Measurements from ENCODE around the gene HYAL3. TPM values are rescaled to one million over a fixed set of nuclear protein-coding genes. Genes with fewer than 3 reads are reported as not detected.

The HYAL3 gene
- total RNA-seq, 2 donors from 2014 or later = 4.1 to 10.7 TPM

DNA sequence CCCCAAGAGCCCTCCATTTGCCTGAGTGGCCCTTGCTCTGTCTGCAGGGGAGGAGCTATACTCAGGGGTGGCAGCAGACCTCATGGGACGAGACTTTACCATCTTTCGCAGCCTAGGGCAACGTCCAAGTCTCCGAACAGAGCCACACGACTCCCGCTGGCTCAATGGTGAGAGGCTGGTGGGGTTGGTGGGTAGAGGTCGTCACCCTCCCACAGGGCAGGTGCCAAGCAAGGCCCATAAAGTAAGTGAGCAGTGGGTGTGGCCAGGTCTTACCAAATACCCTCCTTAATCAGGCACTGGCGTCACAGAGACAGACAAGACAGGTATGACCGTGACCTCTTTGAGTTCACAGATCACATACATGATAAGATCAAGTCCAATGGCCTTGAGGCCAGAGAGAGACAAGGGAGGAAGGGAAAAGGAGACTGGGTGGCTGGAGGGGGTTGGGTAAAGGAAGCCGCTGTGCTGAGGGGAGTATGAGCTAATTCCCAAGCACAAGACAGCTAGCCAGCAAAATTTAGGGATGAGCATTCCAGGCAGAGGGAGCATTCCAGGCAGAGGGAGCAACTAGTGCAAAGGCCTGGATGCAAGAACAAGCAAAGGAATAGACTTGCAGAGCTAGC lies 27.8 kb downstream of the HYAL3 start:
- TF ChIP-seq CTCF (IDR thresholded peaks at IDR 0.05) (no peak), POLR2AphosphoS5 (IDR thresholded peaks at IDR 0.05) (no peak), POLR2A (IDR thresholded peaks at IDR 0.05) (no peak)
- no peak overlapping the region for H3K4me3 ChIP-seq
- 60% methylated on average over 8 of the region's 10 CpGs for WGBS
- no peaks in the 10 kb centered on the region for H3K9me3 ChIP-seq
- intact Hi-C loops (cut with DNase I) = no loop called here
- no peak for DNase-seq (ENCODE audit: low spot score)
- no peaks in the 10 kb centered on the region for H3K36me3 ChIP-seq
- no peak overlapping the region for H3K27ac ChIP-seq
- no peaks in the 10 kb centered on the region for H3K27me3 ChIP-seq (replicated peaks; ENCODE audit: insufficient read depth)
- H3K4me1 ChIP-seq (replicated peaks) = peaks cover 18% of the 10 kb centered on the region

DNA sequence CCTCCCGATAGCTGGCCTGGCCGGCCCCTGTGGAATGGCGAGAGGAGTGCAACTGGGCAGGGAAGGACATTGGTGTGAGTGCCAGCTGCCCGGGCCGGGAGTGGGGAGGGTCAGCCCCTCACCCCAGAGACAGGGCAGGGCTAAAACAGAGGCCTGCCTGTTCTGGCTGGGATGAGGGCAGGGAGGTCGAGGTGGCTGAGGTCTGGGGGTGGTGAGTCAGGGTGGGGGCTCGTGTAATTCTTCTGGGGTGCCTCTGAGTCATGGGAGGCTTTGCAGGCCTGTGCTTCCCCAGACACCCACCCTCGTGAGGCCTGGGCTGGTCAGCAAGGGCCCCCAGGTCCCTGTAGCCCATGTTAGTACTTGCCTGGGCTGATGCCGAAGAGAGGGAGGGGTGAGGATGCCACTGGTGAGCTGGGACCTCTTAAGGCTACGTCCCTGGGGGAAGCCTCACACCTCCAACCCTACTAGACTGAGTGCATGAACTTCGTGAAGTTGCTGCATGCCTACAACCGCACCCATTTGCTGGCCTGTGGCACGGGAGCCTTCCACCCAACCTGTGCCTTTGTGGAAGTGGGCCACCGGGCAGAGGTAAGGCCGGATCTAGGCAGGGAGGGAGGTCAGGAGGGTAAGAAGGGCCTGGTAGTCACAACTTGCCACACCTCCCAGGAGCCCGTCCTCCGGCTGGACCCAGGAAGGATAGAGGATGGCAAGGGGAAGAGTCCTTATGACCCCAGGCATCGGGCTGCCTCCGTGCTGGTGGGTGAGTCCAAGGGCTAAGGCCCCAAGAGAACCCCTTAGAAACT lies 28.6 kb downstream of the HYAL3 start:
- Histone ChIP-seq H3K36me3 (no peaks in the 10 kb centered on the region), H3K27me3 (replicated peaks; ENCODE audit: insufficient read depth) (no peaks in the 10 kb centered on the region), H3K4me3 (no peak overlapping the region), H3K27ac (peak overlapping the region in 1 of 2 donors; percentile 62), H3K4me1 (replicated peaks) (peaks cover 18% of the 10 kb centered on the region), H3K9me3 (no peaks in the 10 kb centered on the region)
- intact Hi-C loops (cut with DNase I) = no loop called here
- TF ChIP-seq POLR2A (IDR thresholded peaks at IDR 0.05) = no peak
- no peak for TF ChIP-seq CTCF (IDR thresholded peaks at IDR 0.05)
- TF ChIP-seq POLR2AphosphoS5 (IDR thresholded peaks at IDR 0.05) = no peak
- no peak for DNase-seq (ENCODE audit: low spot score)
- WGBS = 71% methylated on average over 19 of the region's 19 CpGs

DNA sequence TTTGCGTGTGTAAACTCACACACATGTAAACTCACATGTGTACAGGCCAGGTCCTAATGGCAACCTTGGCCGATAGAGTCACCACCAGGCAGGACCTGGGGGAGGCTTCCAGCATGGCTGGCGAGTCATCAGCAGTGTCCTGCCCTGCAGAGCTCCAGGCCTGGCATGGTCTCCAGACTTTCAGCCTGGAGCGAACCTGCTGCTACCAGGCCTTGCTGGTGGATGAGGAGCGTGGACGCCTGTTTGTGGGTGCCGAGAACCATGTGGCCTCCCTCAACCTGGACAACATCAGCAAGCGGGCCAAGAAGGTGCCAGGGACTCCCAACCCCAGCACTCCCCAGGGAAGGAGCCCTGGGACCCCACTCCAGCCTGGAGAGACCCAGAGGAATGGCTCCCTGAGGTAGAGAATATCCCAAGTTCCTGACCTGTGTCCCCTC lies 29.2 kb downstream of the HYAL3 start:
- Histone ChIP-seq H3K36me3 (no peaks in the 10 kb centered on the region), H3K4me3 (no peak overlapping the region), H3K9me3 (no peaks in the 10 kb centered on the region), H3K27me3 (replicated peaks; ENCODE audit: insufficient read depth) (no peaks in the 10 kb centered on the region), H3K27ac (peak overlapping the region in 1 of 2 donors; percentile 62), H3K4me1 (replicated peaks) (peaks cover 18% of the 10 kb centered on the region)
- intact Hi-C loops (cut with DNase I) = no loop called here
- WGBS = 58% methylated on average over 5 of the region's 8 CpGs
- TF ChIP-seq POLR2A (IDR thresholded peaks at IDR 0.05) (no peak), CTCF (IDR thresholded peaks at IDR 0.05) (no peak), POLR2AphosphoS5 (IDR thresholded peaks at IDR 0.05) (no peak)
- DNase-seq (ENCODE audit: low spot score) = no peak

DNA sequence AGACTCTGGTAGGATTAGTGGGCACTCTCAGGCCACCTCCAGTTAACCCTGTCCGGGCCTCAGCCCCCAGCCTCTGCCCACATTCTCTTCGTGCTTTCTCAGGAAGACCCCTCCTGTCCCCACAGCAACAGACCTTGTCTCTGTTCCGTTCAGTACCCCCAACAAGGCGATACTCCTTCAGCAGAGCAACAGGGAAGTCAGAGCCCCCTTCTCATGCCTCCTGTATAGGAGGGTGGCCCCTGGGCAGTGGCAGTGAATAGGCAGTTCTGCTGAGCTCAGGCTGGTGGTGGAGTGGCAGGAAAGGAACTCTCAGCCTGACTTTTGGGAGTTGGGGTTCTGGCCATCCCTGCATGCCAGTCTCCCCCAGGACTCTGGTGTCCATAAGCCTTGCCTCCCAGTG lies 29.7 kb downstream of the HYAL3 start:
- DNase-seq (ENCODE audit: low spot score) = no peak
- Histone ChIP-seq H3K9me3 (no peaks in the 10 kb centered on the region), H3K27ac (peak overlapping the region; percentile 62 to 75), H3K27me3 (replicated peaks; ENCODE audit: insufficient read depth) (no peaks in the 10 kb centered on the region), H3K4me1 (replicated peaks) (peaks cover 18% of the 10 kb centered on the region), H3K4me3 (peak overlapping the region in 1 of 2 donors; percentile 6), H3K36me3 (no peaks in the 10 kb centered on the region)
- 39% methylated on average over 4 of the region's 4 CpGs for WGBS
- intact Hi-C loops (cut with DNase I) = no loop called here
- TF ChIP-seq POLR2AphosphoS5 (IDR thresholded peaks at IDR 0.05) (no peak), POLR2A (IDR thresholded peaks at IDR 0.05) (no peak)

- WGBS = 24% methylated on average over 21 of the region's 21 CpGs
- DNase-seq (ENCODE audit: low spot score) = peak; percentile 66
- Histone ChIP-seq H3K36me3 (no peaks in the 10 kb centered on the region), H3K4me3 (peak within 1 kb of the TSS; percentile 6 to 17), H3K27ac (peak within 1 kb of the TSS; percentile 80 to 81), H3K4me1 (replicated peaks) (peaks cover 18% of the 10 kb centered on the region), H3K9me3 (no peaks in the 10 kb centered on the region), H3K27me3 (replicated peaks; ENCODE audit: insufficient read depth) (no peaks in the 10 kb centered on the region)
- peak; percentile 61 for TF ChIP-seq POLR2AphosphoS5 (IDR thresholded peaks at IDR 0.05)
- peak; percentile 65 for TF ChIP-seq POLR2A (IDR thresholded peaks at IDR 0.05)
- TF ChIP-seq CTCF (IDR thresholded peaks at IDR 0.05) = no peak
- intact Hi-C loops (cut with DNase I) = no loop called here
Observed at GRCh38 chr3:50268703-50269451, 30.3 kb downstream of the HYAL3 start, which contains the start of gene SEMA3B. Gene SEMA3B (plus strand): TSS chr3:50269147. CDS start chr3:50269241, 94 bp downstream.

Data from prostate gland (tissue), 2 donors.